GM15510 (cell line): ENCODE data around the gene PAPLN.

Experiments
- POLR2A ChIP-seq: IDR thresholded peaks from 3 replicates; pipeline ENCODE4 v1.6.1; 2011; ENCODE audit warnings: borderline replicate concordance; ENCODE audit not compliant: insufficient read length; ENCODE audit errors: extremely low read depth

PAPLN gene

GRCh38 chr14:73283608-73284379 lies 46.5 kb downstream of the PAPLN start:
- no peak for TF ChIP-seq POLR2A

DNA sequence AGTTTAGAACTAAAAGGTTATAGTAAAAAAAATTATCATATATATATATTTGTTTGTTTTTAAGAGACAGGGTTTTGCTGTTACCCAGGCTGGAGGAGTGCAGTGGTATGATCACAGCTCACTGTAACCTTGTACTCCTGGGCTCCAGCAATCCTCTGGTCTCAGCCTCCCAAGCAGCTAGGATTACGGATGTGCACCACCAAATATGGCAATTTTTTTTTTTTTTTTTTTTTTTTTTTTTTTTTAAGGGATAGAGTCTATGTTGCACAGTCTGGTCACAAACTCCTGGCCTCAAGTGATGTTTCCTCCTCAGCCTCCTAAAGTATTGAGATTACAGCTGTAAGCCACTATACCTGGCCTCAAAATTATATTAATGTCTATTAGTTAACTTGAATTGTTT lies 48.7 kb downstream of the PAPLN start:
- no peak for TF ChIP-seq POLR2A

- no peak for TF ChIP-seq POLR2A
These were observed 49.3 kb downstream of the PAPLN start for GRCh38 chr14:73286598-73286997.

DNA sequence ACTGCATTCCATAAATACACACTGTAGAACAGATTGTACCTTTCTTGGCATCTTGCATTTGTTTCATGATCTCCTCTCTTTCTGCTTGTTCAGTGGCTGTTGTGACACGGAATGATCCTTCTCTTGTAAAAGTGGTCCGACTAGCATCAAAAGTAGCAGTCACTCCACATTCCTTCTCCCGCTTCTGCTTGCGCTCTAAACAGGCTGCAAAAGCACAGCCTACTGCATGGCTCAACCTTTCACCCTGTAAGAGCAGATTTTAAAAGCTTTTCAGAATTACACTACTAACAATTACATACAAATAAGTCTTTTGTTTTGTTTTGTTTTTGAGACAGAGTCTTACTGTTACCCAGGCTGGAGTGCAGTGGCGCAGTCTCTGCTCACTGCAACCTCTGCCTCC lies 49.8 kb downstream of the PAPLN start:
- no peak for TF ChIP-seq POLR2A

GRCh38 chr14:73289308-73289707 lies 52.0 kb downstream of the PAPLN start:
- TF ChIP-seq POLR2A, result no peak

DNA sequence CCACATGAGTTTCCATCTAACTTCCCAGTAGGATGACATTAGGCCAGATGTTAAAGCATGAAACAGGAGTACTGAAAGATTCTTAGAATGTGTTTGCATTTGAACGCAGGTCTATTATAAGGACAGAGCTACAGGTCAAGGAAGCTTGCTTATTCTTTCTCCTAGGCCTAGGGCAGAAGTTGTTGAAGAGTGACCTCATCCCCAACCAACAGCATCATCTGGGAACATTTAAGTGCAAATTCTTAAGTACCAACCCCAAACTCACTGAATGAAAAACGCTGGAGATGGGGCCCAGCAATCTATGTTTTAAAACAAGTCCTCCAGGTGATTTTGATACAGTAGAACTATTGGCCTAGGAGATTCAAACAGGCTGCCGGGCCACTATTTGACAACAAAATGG lies 52.4 kb downstream of the PAPLN start:
- TF ChIP-seq POLR2A, result no peak

GRCh38 chr14:73290279-73290678 lies 53.0 kb downstream of the PAPLN start:
- no peak for TF ChIP-seq POLR2A

GRCh38 chr14:73293782-73294781 lies 56.8 kb downstream of the PAPLN start:
- TF ChIP-seq POLR2A, result no peak

DNA sequence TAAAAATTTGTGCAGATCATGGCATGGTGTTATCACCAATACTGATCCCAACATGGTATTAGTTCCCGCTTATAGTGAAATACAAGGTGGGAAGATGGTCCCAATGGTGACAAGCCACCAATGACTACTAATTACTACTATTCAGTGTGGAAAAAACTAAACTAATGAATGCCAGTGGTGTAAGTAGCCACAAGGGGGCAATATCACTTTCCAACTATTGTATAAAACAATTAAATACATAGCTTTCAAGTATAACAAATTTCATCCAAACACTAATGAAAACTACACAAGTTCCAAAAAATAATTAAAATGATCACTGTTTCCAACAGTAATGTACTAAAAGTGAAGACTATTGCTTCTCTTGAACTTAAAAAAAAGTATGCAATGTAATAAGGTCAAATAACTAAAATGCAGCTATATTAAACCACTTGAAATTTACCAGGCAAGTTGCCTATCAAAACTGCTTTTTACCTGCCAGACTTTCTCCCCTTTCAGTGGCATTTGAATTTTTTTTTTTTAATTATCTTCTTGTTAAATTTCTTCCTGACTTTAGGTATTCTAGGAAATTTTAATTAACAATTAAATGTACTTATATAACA lies 58.0 kb downstream of the PAPLN start:
- no peak for TF ChIP-seq POLR2A

GRCh38 chr14:73305499-73305898 lies 68.2 kb downstream of the PAPLN start:
- TF ChIP-seq POLR2A, result no peak

DNA sequence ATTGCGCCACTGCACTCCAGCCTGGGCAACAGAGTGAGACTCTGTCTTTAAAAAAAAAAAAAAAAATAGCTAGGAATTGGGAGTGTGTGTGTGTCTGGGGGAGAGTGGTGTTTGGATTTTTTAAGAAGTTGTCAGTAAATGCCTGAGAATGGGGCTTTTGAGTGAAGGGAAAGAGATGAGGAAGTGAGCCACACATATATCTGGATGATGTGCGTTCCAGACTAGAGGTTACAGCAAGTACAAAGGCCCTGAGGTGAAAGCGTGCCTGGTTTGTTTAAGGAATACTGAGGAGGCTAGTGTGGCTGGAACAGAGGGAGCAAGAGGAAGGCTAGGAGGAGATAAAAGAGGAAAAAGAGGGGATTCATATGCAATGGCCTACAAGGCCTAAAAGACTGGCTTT lies 70.0 kb downstream of the PAPLN start:
- no peak for TF ChIP-seq POLR2A

DNA sequence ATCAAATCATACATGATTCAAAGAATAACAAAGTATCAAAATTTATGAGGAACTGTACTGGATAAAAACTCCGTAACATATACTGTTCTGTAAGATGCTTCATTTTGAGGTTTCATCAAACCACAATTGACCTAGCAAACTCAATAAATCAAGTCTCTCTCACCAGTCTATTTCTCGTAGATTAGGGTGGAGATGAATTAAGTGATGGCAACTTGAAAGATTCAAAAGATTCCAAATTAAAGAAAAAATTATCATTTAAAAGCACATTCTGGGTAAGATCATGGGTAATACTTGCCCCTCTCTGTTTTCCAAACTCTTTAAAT lies 74.4 kb downstream of the PAPLN start:
- no peak for TF ChIP-seq POLR2A

DNA sequence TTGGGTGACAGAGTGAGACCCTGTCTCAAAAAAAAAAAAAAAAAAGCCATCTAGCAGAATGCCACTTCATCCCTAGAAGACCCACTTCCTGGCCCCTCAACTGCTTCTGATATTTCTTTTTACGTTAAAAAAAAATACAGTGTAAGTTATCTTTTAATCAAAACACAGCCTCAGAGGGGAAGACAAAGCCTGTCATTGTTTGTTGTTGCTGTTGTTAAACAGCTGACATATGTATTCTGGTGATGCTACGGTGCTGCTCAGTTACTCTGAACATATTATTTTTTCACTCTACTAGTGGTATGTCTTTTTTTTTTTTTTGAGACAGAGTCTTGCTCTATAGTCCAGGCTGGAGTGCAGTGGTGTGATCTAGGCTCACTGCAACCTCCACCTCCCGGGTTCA lies 75.4 kb downstream of the PAPLN start:
- TF ChIP-seq POLR2A, result no peak

GRCh38 chr14:73313151-73313550 lies 75.8 kb downstream of the PAPLN start:
- no peak for TF ChIP-seq POLR2A

DNA sequence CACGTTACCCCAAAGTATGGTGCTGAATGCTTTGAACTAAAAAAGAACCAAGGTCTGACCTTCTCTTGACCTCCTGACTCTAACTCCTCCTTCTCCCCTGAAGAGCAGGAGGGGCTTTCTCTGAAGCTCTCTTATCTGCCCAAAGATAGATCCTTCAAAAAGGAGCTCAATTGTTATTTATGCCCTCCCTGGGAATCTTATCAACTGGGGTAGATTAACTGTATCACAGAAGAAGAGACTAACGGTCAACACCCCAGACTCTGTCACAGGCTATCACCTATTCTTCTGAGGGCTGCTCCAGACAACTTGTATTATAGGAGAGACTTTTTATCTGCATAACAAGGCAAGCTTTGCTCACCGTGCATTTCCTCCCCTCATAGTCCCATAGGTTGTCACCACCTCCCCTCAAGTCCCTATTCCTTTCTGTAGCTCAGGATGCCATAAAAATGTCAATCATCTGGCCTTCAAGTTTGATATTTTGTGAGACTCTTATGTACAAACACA lies 86.6 kb downstream of the PAPLN start:
- TF ChIP-seq POLR2A, result no peak
